ENCODE measurements around the gene CSGALNACT2. TPM values are rescaled to one million over a fixed set of nuclear protein-coding genes. Genes with fewer than 3 reads are reported as not detected.
"Not testable (repeated sequence)": the region's sequence is repeated elsewhere in the genome, so short reads cannot be mapped to it uniquely, and the experiment has no call there.

The CSGALNACT2 gene
- total and polyA plus RNA-seq, 2 donors: 25.0 to 39.8 TPM

- no peak for DNase-seq (ENCODE audit: extremely low spot score)
- Histone ChIP-seq H3K4me1 (ENCODE audit: insufficient read depth) (no peaks in the 10 kb centered on the region), H3K27ac (ENCODE audit: low read depth) (no peak overlapping the region), H3K36me3 (ENCODE audit: insufficient read depth) (no peaks in the 10 kb centered on the region), H3K4me3 (ENCODE audit: low read depth, low read length) (no peak overlapping the region)
- WGBS: 85% methylated on average over 19 of the region's 19 CpGs
Observed at GRCh38 chr10:43215758-43216455, 77.7 kb downstream of the CSGALNACT2 start.

GRCh38 chr10:43216931-43217562 is 78.8 kb downstream of the CSGALNACT2 start:
- DNase-seq (ENCODE audit: extremely low spot score): no peak
- Histone ChIP-seq H3K4me1 (ENCODE audit: insufficient read depth) (no peaks in the 10 kb centered on the region), H3K27ac (ENCODE audit: low read depth) (no peak overlapping the region), H3K4me3 (ENCODE audit: low read depth, low read length) (no peak overlapping the region), H3K36me3 (ENCODE audit: insufficient read depth) (no peaks in the 10 kb centered on the region)
- 85% methylated on average over 15 of the region's 15 CpGs for WGBS

GRCh38 chr10:43217563-43218205 is 79.4 kb downstream of the CSGALNACT2 start:
- WGBS: 84% methylated on average over 10 of the region's 10 CpGs
- H3K27ac ChIP-seq (ENCODE audit: low read depth): no peak overlapping the region
- DNase-seq (ENCODE audit: extremely low spot score): no peak

GRCh38 chr10:43218206-43218950 is 80.1 kb downstream of the CSGALNACT2 start:
- DNase-seq (ENCODE audit: extremely low spot score): no peak
- Histone ChIP-seq H3K4me1 (ENCODE audit: insufficient read depth) (no peaks in the 10 kb centered on the region), H3K4me3 (ENCODE audit: low read depth, low read length) (no peak overlapping the region), H3K27ac (ENCODE audit: low read depth) (no peak overlapping the region), H3K36me3 (ENCODE audit: insufficient read depth) (no peaks in the 10 kb centered on the region)
- 88% methylated on average over 18 of the region's 18 CpGs for WGBS

More at GRCh38 chr10:43217563-43218205, 79.4 kb downstream of the CSGALNACT2 start:
- no peak overlapping the region for H3K4me3 ChIP-seq (ENCODE audit: low read depth, low read length)
- H3K4me1 ChIP-seq (ENCODE audit: insufficient read depth): no peaks in the 10 kb centered on the region
- no peaks in the 10 kb centered on the region for H3K36me3 ChIP-seq (ENCODE audit: insufficient read depth)

GRCh38 chr10:43218951-43219837 is 80.9 kb downstream of the CSGALNACT2 start:
- DNase-seq (ENCODE audit: extremely low spot score): no peak
- no peak overlapping the region for H3K27ac ChIP-seq (ENCODE audit: low read depth)

GRCh38 chr10:43219848-43220247 is 81.6 kb downstream of the CSGALNACT2 start:
- Histone ChIP-seq H3K4me3 (ENCODE audit: low read depth, low read length) (no peak overlapping the region), H3K36me3 (ENCODE audit: insufficient read depth) (no peaks in the 10 kb centered on the region), H3K27ac (ENCODE audit: low read depth) (no peak overlapping the region), H3K4me1 (ENCODE audit: insufficient read depth) (no peaks in the 10 kb centered on the region)
- WGBS: 72% methylated on average over 5 of the region's 5 CpGs
- DNase-seq (ENCODE audit: extremely low spot score): no peak

More at GRCh38 chr10:43218951-43219837, 80.9 kb downstream of the CSGALNACT2 start:
- no peak overlapping the region for H3K4me3 ChIP-seq (ENCODE audit: low read depth, low read length)
- no peaks in the 10 kb centered on the region for H3K4me1 ChIP-seq (ENCODE audit: insufficient read depth)
- H3K36me3 ChIP-seq (ENCODE audit: insufficient read depth): no peaks in the 10 kb centered on the region
- WGBS: 79% methylated on average over 18 of the region's 18 CpGs

GRCh38 chr10:43220251-43220650 is 82.0 kb downstream of the CSGALNACT2 start:
- 80% methylated on average over 6 of the region's 6 CpGs for WGBS
- H3K27ac ChIP-seq (ENCODE audit: low read depth); DNase-seq (ENCODE audit: extremely low spot score); H3K4me3 ChIP-seq (ENCODE audit: low read depth, low read length); H3K36me3 ChIP-seq (ENCODE audit: insufficient read depth); H3K4me1 ChIP-seq (ENCODE audit: insufficient read depth): not testable (repeated sequence)

GRCh38 chr10:43220657-43221418 is 82.6 kb downstream of the CSGALNACT2 start:
- DNase-seq (ENCODE audit: extremely low spot score): no peak
- no peak overlapping the region for H3K4me3 ChIP-seq (ENCODE audit: low read depth, low read length)
- WGBS: 69% methylated on average over 14 of the region's 14 CpGs
- H3K4me1 ChIP-seq (ENCODE audit: insufficient read depth): no peaks in the 10 kb centered on the region
- H3K27ac ChIP-seq (ENCODE audit: low read depth): no peak overlapping the region
- H3K36me3 ChIP-seq (ENCODE audit: insufficient read depth): no peaks in the 10 kb centered on the region

- no peak for DNase-seq (ENCODE audit: extremely low spot score)
- Histone ChIP-seq H3K4me3 (ENCODE audit: low read depth, low read length) (no peak overlapping the region), H3K4me1 (ENCODE audit: insufficient read depth) (no peaks in the 10 kb centered on the region), H3K27ac (ENCODE audit: low read depth) (no peak overlapping the region), H3K36me3 (ENCODE audit: insufficient read depth) (no peaks in the 10 kb centered on the region)
- 76% methylated on average over 19 of the region's 19 CpGs for WGBS
Observed at GRCh38 chr10:43221419-43222209, 83.4 kb downstream of the CSGALNACT2 start.

GRCh38 chr10:43222210-43222720 is 84.0 kb downstream of the CSGALNACT2 start:
- Histone ChIP-seq H3K4me3 (ENCODE audit: low read depth, low read length) (no peak overlapping the region), H3K27ac (ENCODE audit: low read depth) (no peak overlapping the region), H3K4me1 (ENCODE audit: insufficient read depth) (no peaks in the 10 kb centered on the region), H3K36me3 (ENCODE audit: insufficient read depth) (no peaks in the 10 kb centered on the region)
- 81% methylated on average over 4 of the region's 4 CpGs for WGBS
- no peak for DNase-seq (ENCODE audit: extremely low spot score)

- WGBS: 62% methylated on average over 1 of the region's 1 CpG
- H3K36me3 ChIP-seq (ENCODE audit: insufficient read depth): no peaks in the 10 kb centered on the region
- no peak overlapping the region for H3K4me3 ChIP-seq (ENCODE audit: low read depth, low read length)
- H3K4me1 ChIP-seq (ENCODE audit: insufficient read depth): no peaks in the 10 kb centered on the region
- H3K27ac ChIP-seq (ENCODE audit: low read depth): no peak overlapping the region
- no peak for DNase-seq (ENCODE audit: extremely low spot score)
Observed at GRCh38 chr10:43223056-43223455, 84.8 kb downstream of the CSGALNACT2 start.
